OCI-LY3 (cell line): ENCODE data around the gene EPS8.

Experiments used
- H2AFZ ChIP-seq: fragments of 200-600, 300-600 bp; shearing (Covaris generic); 2 replicates; pipeline ENCODE4 v1.6.0; 2014; ENCODE audit warnings: antibody characterized with exemption, low read depth, low read length
- H3K27ac ChIP-seq: fragments of 200-600, 300-600 bp; sonication (generic); 2 replicates; pipeline ENCODE4 v1.5.1; 2014; ENCODE audit warnings: mild to moderate bottlenecking, low read length, moderate library complexity, mixed read lengths
- H3K27me3 ChIP-seq: fragments of 200-600, 300-600 bp; sonication (generic); 2 replicates; pipeline ENCODE4 v1.6.1; 2014; ENCODE audit warnings: low read depth, low read length, mixed read lengths
- H3K36me3 ChIP-seq: fragments of 200-600, 300-600 bp; sonication (generic); replicated peaks from 2 replicates; pipeline ENCODE3; 2014; ENCODE audit warnings: low read depth, low read length, mixed read lengths
- H3K4me1 ChIP-seq: fragments of 300-600, 200-600 bp; sonication (generic); 2 replicates; pipeline ENCODE4 v1.6.1; 2014; ENCODE audit warnings: low read length, mixed read lengths
- H3K4me2 ChIP-seq: fragments of 200-600, 300-600 bp; sonication (generic); 2 replicates; pipeline ENCODE4 v1.6.1; 2014; ENCODE audit warnings: low read length, mixed read lengths
- H3K4me3 ChIP-seq: fragments of 300-600, 200-600 bp; sonication (generic); 2 replicates; pipeline ENCODE4 v1.5.1; 2014; ENCODE audit warnings: antibody characterized with exemption, mild to moderate bottlenecking, low read length, moderate library complexity
- H3K79me2 ChIP-seq: fragments of 300-600, 200-600 bp; shearing (Covaris generic); 2 replicates; pipeline ENCODE4 v1.6.1; 2014; ENCODE audit warnings: mild to moderate bottlenecking, low read length, mixed read lengths
- H3K9ac ChIP-seq: fragments of 300-600, 200-600 bp; shearing (Covaris generic); 2 replicates; pipeline ENCODE4 v1.6.0; 2014; ENCODE audit warnings: mild to moderate bottlenecking, low read length, moderate library complexity
- H3K9me3 ChIP-seq: fragments of 200-600, 300-600 bp; shearing (Covaris generic); 2 replicates; pipeline ENCODE4 v1.6.1; 2014; ENCODE audit warnings: low read length, mixed read lengths; ENCODE audit not compliant: insufficient read depth
- H4K20me1 ChIP-seq: fragments of 200-600, 300-600 bp; sonication (generic); 2 replicates; pipeline ENCODE4 v1.6.1; 2016; ENCODE audit warnings: low read length, mixed read lengths; ENCODE audit not compliant: insufficient read depth
- EZH2phosphoT487 ChIP-seq: fragments of 200-600 bp; shearing (Covaris generic); IDR thresholded peaks from 2 replicates; pipeline ENCODE4 v1.6.1; 2018; ENCODE audit warnings: antibody characterized with exemption, mixed run types, low read depth
- TF ChIP-seq, protein P1 (sequence below): fragments of 200-600, 300-600 bp; sonication (generic); IDR thresholded peaks from 2 replicates; pipeline ENCODE4 v1.5.1; 2014; ENCODE audit warnings: antibody characterized with exemption, low read length, low read depth

Gene EPS8

DNA sequence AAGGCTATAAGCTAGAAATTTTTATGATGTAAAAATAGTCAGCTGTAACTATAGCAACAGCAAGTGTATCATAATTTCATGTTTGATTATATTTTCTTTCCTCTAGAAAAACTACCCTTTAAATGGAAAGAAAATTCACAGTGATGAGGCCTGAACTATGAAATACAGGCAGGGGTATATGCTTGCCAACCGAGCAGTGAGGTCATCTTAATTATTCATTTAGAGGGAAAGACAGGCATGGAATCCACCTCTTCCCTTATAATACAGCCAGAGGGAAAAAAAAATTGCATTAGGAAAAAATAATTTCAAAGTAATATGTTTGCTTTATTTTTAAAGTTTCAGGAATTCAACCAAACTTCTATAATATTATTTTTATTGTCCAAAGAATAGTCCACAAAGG lies 139.8 kb downstream of the EPS8 start:
- no peaks in the 10 kb centered on the region for H4K20me1 ChIP-seq
- H3K36me3 ChIP-seq = no peaks in the 10 kb centered on the region
- no peak overlapping the region for H3K9ac ChIP-seq
- TF ChIP-seq, protein P1, sequence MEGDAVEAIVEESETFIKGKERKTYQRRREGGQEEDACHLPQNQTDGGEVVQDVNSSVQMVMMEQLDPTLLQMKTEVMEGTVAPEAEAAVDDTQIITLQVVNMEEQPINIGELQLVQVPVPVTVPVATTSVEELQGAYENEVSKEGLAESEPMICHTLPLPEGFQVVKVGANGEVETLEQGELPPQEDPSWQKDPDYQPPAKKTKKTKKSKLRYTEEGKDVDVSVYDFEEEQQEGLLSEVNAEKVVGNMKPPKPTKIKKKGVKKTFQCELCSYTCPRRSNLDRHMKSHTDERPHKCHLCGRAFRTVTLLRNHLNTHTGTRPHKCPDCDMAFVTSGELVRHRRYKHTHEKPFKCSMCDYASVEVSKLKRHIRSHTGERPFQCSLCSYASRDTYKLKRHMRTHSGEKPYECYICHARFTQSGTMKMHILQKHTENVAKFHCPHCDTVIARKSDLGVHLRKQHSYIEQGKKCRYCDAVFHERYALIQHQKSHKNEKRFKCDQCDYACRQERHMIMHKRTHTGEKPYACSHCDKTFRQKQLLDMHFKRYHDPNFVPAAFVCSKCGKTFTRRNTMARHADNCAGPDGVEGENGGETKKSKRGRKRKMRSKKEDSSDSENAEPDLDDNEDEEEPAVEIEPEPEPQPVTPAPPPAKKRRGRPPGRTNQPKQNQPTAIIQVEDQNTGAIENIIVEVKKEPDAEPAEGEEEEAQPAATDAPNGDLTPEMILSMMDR = no peak
- TF ChIP-seq EZH2phosphoT487 = no peak
- no peak overlapping the region for H3K4me3 ChIP-seq
- no peaks in the 10 kb centered on the region for H3K9me3 ChIP-seq
- H3K4me2 ChIP-seq = no peak overlapping the region
- no peaks in the 10 kb centered on the region for H3K4me1 ChIP-seq
- H2AFZ ChIP-seq = no peak overlapping the region
- no peaks in the 10 kb centered on the region for H3K79me2 ChIP-seq
- H3K27me3 ChIP-seq = no peaks in the 10 kb centered on the region
- no peak overlapping the region for H3K27ac ChIP-seq

DNA sequence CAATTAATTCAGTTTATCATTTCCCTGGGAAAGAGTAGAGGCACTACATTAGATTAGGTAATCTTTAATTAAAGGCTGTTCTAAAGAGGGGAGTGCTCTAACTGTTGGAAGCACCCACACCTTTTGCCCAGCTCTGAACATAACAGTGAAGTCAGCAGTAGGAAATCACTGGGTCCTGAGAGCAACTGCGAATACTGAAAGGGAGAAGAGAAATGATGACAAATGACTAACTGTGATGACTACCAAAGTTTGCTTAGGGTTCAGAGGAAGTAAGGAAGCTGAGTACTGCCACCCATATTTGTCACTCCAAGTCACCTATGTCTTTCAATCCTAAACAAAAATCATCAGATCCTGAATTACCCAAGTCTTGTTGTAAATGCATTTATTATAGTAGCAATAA lies 140.6 kb downstream of the EPS8 start:
- no peak overlapping the region for H3K27ac ChIP-seq
- no peak overlapping the region for H3K9ac ChIP-seq
- no peaks in the 10 kb centered on the region for H3K9me3 ChIP-seq
- no peaks in the 10 kb centered on the region for H4K20me1 ChIP-seq
- no peaks in the 10 kb centered on the region for H3K79me2 ChIP-seq
- no peak overlapping the region for H3K4me2 ChIP-seq
- no peaks in the 10 kb centered on the region for H3K27me3 ChIP-seq
- H3K4me3 ChIP-seq = no peak overlapping the region
- TF ChIP-seq, protein P1 = no peak
- TF ChIP-seq EZH2phosphoT487 = no peak
- no peaks in the 10 kb centered on the region for H3K4me1 ChIP-seq
- no peak overlapping the region for H2AFZ ChIP-seq
- H3K36me3 ChIP-seq = no peaks in the 10 kb centered on the region

DNA sequence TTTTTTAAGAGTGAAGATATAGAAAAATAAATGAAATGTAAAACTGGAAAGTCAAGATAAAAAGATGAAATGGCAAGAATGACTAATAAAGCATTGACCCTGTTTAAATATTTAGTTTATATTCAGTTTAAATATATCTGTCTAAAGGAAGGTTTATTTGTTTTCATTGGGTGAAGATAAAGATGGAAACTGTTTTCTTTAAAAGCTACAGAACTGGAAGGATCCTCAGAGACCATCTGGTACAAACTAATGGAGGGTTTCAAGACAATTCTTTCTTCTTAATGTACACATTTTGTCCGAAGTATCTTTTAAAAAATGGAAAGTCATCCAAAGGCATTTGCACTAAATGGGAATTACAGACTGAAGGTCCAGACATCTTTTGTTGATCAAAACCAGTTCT lies 142.6 kb downstream of the EPS8 start:
- Histone ChIP-seq H2AFZ (no peak overlapping the region), H3K79me2 (no peaks in the 10 kb centered on the region), H3K36me3 (no peaks in the 10 kb centered on the region), H3K27ac (no peak overlapping the region), H3K4me1 (no peaks in the 10 kb centered on the region), H3K9ac (no peak overlapping the region), H3K9me3 (no peaks in the 10 kb centered on the region), H4K20me1 (no peaks in the 10 kb centered on the region), H3K4me3 (no peak overlapping the region), H3K4me2 (no peak overlapping the region), H3K27me3 (no peaks in the 10 kb centered on the region)
- TF ChIP-seq EZH2phosphoT487 = no peak
- TF ChIP-seq, protein P1 = no peak

DNA sequence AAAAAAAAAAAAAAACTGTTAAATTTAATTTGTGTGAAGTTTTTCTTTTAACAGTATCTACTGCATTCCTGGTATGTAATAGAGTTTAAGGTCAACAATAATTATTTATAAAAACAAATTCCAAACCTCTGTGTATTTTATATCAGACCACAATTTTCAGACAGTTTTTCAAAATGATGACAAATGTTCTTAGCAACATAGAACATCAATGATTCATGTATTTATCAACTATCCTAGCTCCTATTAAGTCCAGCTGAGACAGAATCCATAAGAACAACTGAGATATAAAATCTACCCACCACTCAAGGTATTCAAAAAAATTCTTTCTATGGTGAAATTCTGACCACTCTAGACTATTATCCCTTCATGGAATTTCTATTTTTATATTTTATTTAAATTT lies 144.5 kb downstream of the EPS8 start:
- Histone ChIP-seq H4K20me1 (no peaks in the 10 kb centered on the region), H3K79me2 (no peaks in the 10 kb centered on the region), H3K27ac (no peak overlapping the region), H2AFZ (no peak overlapping the region), H3K4me1 (no peaks in the 10 kb centered on the region), H3K4me3 (no peak overlapping the region), H3K9me3 (no peaks in the 10 kb centered on the region), H3K27me3 (no peaks in the 10 kb centered on the region), H3K4me2 (no peak overlapping the region), H3K36me3 (no peaks in the 10 kb centered on the region), H3K9ac (no peak overlapping the region)
- TF ChIP-seq, protein P1 = no peak
- TF ChIP-seq EZH2phosphoT487 = no peak
